ENCODE results near the gene TIMM13.

TIMM13 gene

DNA sequence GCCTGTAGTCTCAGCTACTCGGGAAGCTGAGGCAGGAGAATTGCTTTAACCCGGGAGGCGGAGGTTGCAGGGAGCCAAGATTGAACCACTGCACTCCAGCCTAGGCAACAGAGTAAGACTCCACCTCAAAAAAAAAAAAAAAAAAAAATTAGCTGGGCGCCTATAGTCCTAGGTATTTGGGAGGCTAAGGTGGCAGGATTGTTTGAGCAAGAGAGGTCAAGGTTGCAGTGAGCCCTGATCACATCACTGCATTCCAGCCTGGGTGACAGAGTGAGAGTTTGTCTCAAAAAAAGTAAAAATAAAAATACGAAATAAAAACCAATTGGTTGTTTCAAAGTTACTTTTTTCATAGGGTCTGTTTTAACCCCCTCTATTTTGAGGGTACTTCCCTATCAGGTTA is 30.7 kb upstream of the TIMM13 start:
- TF ChIP-seq, protein P1, sequence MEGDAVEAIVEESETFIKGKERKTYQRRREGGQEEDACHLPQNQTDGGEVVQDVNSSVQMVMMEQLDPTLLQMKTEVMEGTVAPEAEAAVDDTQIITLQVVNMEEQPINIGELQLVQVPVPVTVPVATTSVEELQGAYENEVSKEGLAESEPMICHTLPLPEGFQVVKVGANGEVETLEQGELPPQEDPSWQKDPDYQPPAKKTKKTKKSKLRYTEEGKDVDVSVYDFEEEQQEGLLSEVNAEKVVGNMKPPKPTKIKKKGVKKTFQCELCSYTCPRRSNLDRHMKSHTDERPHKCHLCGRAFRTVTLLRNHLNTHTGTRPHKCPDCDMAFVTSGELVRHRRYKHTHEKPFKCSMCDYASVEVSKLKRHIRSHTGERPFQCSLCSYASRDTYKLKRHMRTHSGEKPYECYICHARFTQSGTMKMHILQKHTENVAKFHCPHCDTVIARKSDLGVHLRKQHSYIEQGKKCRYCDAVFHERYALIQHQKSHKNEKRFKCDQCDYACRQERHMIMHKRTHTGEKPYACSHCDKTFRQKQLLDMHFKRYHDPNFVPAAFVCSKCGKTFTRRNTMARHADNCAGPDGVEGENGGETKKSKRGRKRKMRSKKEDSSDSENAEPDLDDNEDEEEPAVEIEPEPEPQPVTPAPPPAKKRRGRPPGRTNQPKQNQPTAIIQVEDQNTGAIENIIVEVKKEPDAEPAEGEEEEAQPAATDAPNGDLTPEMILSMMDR (IDR thresholded peaks at IDR 0.05; ENCODE audit: low read depth, low read length), result no peak
- no peak overlapping the region for H3K4me3 ChIP-seq (ENCODE audit: low read depth, low read length)

DNA sequence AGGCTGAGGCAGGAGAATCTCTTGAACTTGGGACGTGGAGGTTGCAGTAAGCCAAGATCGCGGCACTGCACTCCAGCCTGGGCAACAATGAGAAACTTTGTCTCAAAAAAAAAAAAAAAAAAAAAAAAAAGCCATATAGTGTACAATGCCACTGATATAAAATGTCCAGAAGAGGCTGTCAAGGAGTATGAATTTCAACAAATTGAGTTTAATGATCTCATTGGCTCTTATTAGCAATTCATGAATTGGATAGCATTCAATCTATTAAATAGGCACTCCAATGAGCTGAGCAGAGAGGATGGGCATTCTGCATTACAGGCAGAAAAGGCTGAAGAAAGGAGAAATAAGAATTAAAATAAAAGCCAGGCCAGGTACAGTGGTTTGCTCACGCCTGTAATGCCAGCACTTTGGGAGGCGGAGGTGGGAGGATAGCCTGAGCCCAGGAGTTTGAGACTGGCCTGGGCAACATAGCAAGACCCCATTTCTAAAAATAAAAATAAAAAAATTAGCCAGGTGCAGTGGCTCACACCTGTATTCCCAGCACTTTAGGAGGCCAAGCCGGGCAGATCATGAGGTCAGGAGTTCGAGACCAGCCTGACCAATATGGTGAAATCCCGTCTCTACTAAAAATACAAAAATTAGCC is 30.1 kb upstream of the TIMM13 start:
- TF ChIP-seq, protein P1 (IDR thresholded peaks at IDR 0.05; ENCODE audit: low read depth, low read length), result no peak
- peak overlapping the region; percentile 51 for H3K4me3 ChIP-seq (ENCODE audit: low read depth, low read length)

DNA sequence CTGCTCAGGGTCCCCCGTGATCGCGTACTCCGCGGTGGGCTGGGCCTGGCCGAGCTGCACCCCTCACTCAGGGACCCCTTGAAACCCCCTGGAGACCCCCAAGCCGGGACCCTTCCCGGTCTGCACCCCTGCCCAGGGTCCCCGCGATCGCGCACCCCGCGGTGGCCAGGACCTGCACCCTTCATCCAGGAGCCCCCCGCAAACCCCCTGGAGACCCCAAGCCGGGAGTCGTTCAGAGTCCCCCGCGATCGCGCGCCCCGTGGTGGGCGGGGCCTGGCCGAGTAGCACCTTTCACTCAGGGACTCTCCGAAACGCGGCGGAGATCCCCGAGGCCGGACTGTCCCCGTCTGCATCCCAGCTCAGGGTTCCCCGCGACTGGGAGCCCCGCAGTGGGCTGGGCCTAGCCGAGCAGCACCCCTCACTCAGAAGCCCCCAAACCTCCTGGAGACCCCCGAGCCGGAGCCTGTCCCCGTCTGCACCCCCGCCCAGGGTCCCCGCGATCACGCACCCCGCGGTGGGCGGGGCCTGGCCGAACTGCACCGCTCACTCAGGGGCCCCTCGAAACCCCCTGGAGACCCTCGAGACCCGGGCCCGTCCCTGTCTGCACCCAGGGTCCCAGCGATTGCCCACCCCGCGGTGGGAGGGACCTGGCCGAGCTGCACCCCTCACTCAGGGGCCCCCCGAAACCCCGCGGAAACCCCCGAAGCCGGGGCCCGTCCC is 28.6 kb upstream of the TIMM13 start:
- TF ChIP-seq, protein P1 (IDR thresholded peaks at IDR 0.05; ENCODE audit: low read depth, low read length), result no peak

DNA sequence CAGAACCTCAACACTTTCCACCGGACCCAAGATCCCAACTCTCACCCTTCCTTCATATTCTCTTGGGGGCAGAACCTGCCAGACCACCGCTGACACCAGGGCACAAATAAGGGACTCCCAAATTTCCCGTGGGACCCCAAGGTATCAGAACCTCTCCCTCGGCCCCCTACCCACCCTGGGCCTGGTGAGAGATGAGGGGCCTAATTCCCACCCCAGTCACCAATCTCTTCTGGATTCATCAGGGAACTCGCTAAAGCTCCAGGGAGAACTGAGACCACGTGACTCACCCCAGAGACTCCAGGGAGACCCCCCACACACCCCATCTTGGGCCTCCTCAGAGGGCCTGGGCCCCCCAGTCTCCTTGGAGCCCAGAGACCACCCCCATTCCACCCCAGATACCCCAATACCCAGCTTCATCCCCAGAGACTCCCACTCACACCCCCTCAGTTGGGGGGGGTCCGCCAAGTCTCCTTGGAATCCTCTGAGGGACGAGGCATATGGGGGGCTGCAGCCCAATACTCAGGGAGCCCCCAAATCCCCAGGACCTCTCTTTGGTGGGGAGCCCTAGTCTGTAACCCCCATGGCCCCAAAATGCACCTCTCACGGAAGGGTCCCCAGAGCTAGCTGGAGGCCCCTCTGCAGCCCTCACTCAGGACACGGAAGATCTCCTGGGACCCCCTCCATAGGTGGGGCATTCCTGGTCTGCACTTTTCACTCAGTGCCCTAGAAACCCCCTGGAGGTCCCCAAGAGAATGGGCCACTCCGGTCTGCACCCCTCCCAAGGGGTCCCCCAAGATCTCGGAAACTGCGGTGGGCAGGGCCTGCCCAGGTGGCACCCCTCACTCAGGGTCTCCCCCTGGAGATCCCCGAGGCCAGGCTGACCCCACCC is 27.8 kb upstream of the TIMM13 start:
- peak overlapping the region; percentile 95 for H3K4me3 ChIP-seq (ENCODE audit: low read depth, low read length)
- TF ChIP-seq, protein P1 (IDR thresholded peaks at IDR 0.05; ENCODE audit: low read depth, low read length), result no peak

More for the DNA sequence above, 28.6 kb upstream of the TIMM13 start:
- H3K4me3 ChIP-seq (ENCODE audit: low read depth, low read length), result peak overlapping the region; percentile 95

DNA sequence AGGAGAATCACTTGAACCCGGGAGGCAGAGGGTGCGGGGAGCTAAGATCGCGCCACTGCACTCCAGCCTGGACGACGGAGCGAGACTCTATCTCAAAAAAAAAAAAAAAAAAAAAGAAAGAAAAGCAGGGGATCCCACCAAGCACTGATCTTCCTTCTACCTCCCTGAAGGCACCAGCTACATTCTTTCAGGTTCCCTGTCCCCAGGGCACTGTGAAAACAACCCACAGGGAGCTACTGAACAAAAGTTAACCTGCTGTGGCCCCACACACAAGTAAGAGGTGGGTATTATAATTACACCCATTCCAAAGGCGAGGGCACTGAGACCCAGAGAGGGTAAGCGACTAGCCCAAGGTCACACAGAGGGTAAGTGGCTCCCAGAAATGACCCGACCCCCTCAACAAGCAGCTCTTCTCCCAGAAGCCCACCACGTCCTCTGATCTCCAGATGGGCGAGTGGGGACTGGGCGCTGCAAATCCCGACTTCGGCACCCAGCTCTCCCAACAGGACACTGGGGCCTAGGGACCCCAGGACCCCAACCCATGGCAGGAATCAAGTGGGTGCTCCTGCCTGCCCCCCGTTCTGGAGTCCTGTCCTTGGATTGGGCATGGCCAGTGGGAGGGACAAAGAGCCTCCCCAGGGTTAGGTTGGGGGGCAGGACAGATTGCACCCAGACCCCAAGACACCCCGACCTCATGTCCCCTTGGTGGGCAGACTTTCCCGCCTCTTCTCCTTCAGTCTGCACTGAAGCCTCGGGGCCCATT is 27.0 kb upstream of the TIMM13 start:
- TF ChIP-seq, protein P1 (IDR thresholded peaks at IDR 0.05; ENCODE audit: low read depth, low read length), result no peak
- H3K4me3 ChIP-seq (ENCODE audit: low read depth, low read length), result no peak overlapping the region

DNA sequence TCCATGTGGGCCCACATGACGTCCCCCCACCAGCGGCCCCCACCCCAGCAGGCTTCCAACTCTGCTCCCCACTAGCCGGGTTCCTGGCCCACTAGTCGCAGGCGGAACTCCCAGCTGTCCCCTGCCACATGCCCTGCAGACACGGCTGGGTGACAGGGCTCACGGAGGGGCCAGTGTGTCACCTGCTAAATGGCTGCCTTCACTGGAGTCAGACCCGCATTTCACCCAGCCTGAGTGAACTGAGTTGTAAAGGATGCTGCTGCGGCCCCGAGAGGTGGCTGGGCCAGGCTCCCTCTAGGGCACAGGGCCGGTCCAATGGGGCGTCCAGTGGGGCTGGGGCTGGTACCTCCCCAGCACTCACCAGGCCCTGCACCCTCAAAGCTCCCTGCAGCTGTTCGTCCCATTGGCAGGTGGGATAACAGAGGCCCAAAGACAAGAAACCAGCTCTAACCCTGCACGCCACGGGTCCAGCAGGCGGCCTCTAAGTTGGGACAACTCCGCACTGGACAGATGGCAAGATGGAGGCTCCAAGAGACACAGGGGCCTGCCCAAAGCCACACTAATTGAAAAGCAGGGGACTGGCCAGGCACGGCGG is 26.1 kb upstream of the TIMM13 start:
- TF ChIP-seq, protein P1 (IDR thresholded peaks at IDR 0.05; ENCODE audit: low read depth, low read length), result no peak
- H3K4me3 ChIP-seq (ENCODE audit: low read depth, low read length), result no peak overlapping the region
